Measurements from ENCODE around the gene DMRTB1.

DNA sequence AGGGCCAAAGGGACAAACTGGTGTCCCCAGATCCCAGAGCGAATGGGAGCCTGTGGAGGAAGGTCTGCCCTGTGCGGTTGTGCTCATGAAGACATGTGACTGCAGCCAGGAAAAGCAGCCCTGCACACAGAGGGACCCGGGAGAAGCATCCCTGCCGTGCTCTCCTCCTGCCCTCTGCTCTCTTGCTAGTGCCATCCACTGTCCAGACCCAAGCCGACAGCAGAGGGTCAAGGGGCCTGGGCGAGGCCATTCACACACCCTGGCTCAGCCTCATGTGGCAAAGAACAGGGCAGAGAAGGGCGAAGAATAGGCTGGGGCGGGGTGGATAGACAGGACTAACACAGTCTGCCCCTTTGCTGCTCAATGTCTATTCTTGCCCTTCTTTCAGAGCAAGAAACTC lies 17.4 kb downstream of the DMRTB1 start:
- TF ChIP-seq, protein P1, sequence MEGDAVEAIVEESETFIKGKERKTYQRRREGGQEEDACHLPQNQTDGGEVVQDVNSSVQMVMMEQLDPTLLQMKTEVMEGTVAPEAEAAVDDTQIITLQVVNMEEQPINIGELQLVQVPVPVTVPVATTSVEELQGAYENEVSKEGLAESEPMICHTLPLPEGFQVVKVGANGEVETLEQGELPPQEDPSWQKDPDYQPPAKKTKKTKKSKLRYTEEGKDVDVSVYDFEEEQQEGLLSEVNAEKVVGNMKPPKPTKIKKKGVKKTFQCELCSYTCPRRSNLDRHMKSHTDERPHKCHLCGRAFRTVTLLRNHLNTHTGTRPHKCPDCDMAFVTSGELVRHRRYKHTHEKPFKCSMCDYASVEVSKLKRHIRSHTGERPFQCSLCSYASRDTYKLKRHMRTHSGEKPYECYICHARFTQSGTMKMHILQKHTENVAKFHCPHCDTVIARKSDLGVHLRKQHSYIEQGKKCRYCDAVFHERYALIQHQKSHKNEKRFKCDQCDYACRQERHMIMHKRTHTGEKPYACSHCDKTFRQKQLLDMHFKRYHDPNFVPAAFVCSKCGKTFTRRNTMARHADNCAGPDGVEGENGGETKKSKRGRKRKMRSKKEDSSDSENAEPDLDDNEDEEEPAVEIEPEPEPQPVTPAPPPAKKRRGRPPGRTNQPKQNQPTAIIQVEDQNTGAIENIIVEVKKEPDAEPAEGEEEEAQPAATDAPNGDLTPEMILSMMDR (IDR thresholded peaks at IDR 0.05; ENCODE audit: poor library complexity) = no peak
- TF ChIP-seq EZH2phosphoT487 (IDR thresholded peaks at IDR 0.05; ENCODE audit: low read depth, severe bottlenecking, unreplicated experiment) (no peak), EZH2 (IDR thresholded peaks at IDR 0.05; ENCODE audit: borderline replicate concordance) (no peak)
